ENCODE results near the gene STXBP1.

DNA sequence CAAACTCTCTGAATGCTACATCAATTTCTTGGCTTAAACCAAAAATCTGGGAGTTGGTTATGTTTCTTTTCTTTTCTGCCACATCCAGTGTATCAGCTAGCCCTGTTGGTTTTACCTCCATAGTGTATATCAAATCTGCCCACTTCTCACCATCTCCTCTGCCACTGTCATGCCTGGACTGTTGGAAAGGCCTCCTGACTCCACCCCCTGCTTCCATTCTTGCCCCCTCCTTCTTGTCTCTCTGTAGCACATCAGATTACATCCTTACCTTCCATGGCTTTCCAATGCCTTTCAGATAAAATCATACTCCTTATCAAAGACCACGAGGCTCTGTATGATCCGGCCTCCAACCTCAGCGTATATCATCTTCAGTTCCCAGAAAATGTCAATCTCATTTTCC, 35.4 kb downstream of the STXBP1 start:
- TF ChIP-seq POLR2A (IDR thresholded peaks at IDR 0.05; ENCODE audit: low read depth, low read length) (no peak), POLR2AphosphoS5 (IDR thresholded peaks at IDR 0.05; ENCODE audit: low read depth, low read length) (no peak)
